HAP-1 (cell line): ENCODE data around the gene ZNF653.
"Not testable (repeated sequence)": the region's sequence is repeated elsewhere in the genome, so short reads cannot be mapped to it uniquely, and the experiment has no call there.

Experiments used
- DNase-seq, 2 experiments: peaks; one replicate each; pipeline ENCODE4 v3.0.0-alpha.2; 2016 to 2020; ENCODE audit warnings: low spot score in 2 of 2
- H3K27me3 ChIP-seq: fragments of 250-450 bp; sonication (Bioruptor Pico); 2 replicates; pipeline ENCODE4 v1.5.1; 2020; ENCODE audit warnings: low read depth, mild to moderate bottlenecking, moderate library complexity
- H3K36me3 ChIP-seq: fragments of 250-450 bp; sonication (Bioruptor Pico); replicated peaks from 2 replicates; pipeline ENCODE4 v1.5.1; 2020; ENCODE audit warnings: mild to moderate bottlenecking
- H3K4me1 ChIP-seq: fragments of 250-450 bp; sonication (Bioruptor Pico); 2 replicates; pipeline ENCODE4 v1.5.1; 2020; ENCODE audit warnings: mild to moderate bottlenecking
- H3K4me3 ChIP-seq: fragments of 250-450 bp; sonication (Bioruptor Pico); 2 replicates; pipeline ENCODE4 v1.5.1; 2020; ENCODE audit warnings: mild to moderate bottlenecking, moderate library complexity
- H3K9me3 ChIP-seq: fragments of 250-450 bp; sonication (Bioruptor Pico); 2 replicates; pipeline ENCODE4 v1.5.1; 2020; ENCODE audit warnings: mild to moderate bottlenecking, moderate library complexity
- in situ Hi-C: fragments of 300-500 bp; cut with MboI; formaldehyde crosslinking; loops from 3 replicates; pipeline ENCODE4 v1.14.3; 2020; ENCODE audit warnings: low sequenced_read_pairs, inconsistent platforms, mixed read lengths

Gene ZNF653

GRCh38 chr19:11463391-11463790 lies 42.2 kb downstream of the ZNF653 start:
- no peaks in the 10 kb centered on the region for H3K4me1 ChIP-seq
- no peaks in the 10 kb centered on the region for H3K27me3 ChIP-seq
- in situ Hi-C loops, result no loop called here
- H3K4me3 ChIP-seq, result no peak overlapping the region
- H3K36me3 ChIP-seq, result no peaks in the 10 kb centered on the region
- DNase-seq, result no peak
- no peaks in the 10 kb centered on the region for H3K9me3 ChIP-seq

GRCh38 chr19:11461453-11461852 lies 44.2 kb downstream of the ZNF653 start:
- Histone ChIP-seq H3K36me3 (no peaks in the 10 kb centered on the region), H3K9me3 (no peaks in the 10 kb centered on the region), H3K27me3 (no peaks in the 10 kb centered on the region), H3K4me1 (no peaks in the 10 kb centered on the region), H3K4me3 (no peak overlapping the region)
- no peak for DNase-seq
- in situ Hi-C loops, result no loop called here

GRCh38 chr19:11460207-11460606 lies 45.4 kb downstream of the ZNF653 start:
- no peak for DNase-seq
- H3K4me1 ChIP-seq, result no peaks in the 10 kb centered on the region
- H3K4me3 ChIP-seq, result no peak overlapping the region
- no peaks in the 10 kb centered on the region for H3K36me3 ChIP-seq
- in situ Hi-C loops, result no loop called here
- no peaks in the 10 kb centered on the region for H3K9me3 ChIP-seq
- no peaks in the 10 kb centered on the region for H3K27me3 ChIP-seq

- H3K4me3 ChIP-seq, in situ Hi-C loops, H3K9me3 ChIP-seq, DNase-seq, H3K4me1 ChIP-seq, H3K27me3 ChIP-seq, H3K36me3 ChIP-seq: not testable (repeated sequence)
Observed at GRCh38 chr19:11458912-11459311, 46.7 kb downstream of the ZNF653 start.

- H3K27me3 ChIP-seq, result no peaks in the 10 kb centered on the region
- no peaks in the 10 kb centered on the region for H3K4me1 ChIP-seq
- H3K36me3 ChIP-seq, result no peaks in the 10 kb centered on the region
- DNase-seq, result no peak
- in situ Hi-C loops, result no loop called here
- H3K4me3 ChIP-seq, result no peak overlapping the region
- H3K9me3 ChIP-seq, result no peaks in the 10 kb centered on the region
Observed at GRCh38 chr19:11458236-11458900, 47.3 kb downstream of the ZNF653 start.

GRCh38 chr19:11457831-11458230 lies 47.8 kb downstream of the ZNF653 start:
- no peaks in the 10 kb centered on the region for H3K36me3 ChIP-seq
- no peaks in the 10 kb centered on the region for H3K9me3 ChIP-seq
- no peaks in the 10 kb centered on the region for H3K4me1 ChIP-seq
- H3K4me3 ChIP-seq, result no peak overlapping the region
- in situ Hi-C loops, result no loop called here
- no peak for DNase-seq
- no peaks in the 10 kb centered on the region for H3K27me3 ChIP-seq

- Histone ChIP-seq H3K4me1 (no peaks in the 10 kb centered on the region), H3K36me3 (no peaks in the 10 kb centered on the region), H3K4me3 (no peak overlapping the region), H3K9me3 (no peaks in the 10 kb centered on the region), H3K27me3 (no peaks in the 10 kb centered on the region)
- no peak for DNase-seq
- in situ Hi-C loops, result no loop called here
Observed at GRCh38 chr19:11457115-11457514, 48.5 kb downstream of the ZNF653 start.

GRCh38 chr19:11456659-11457058 lies 49.0 kb downstream of the ZNF653 start:
- H3K4me1 ChIP-seq, result no peaks in the 10 kb centered on the region
- no peak for DNase-seq
- H3K4me3 ChIP-seq, result no peak overlapping the region
- no peaks in the 10 kb centered on the region for H3K9me3 ChIP-seq
- no peaks in the 10 kb centered on the region for H3K27me3 ChIP-seq
- no peaks in the 10 kb centered on the region for H3K36me3 ChIP-seq
- in situ Hi-C loops, result no loop called here

GRCh38 chr19:11455233-11455554 lies 50.4 kb downstream of the ZNF653 start:
- H3K36me3 ChIP-seq, H3K9me3 ChIP-seq, H3K27me3 ChIP-seq, in situ Hi-C loops, H3K4me3 ChIP-seq, H3K4me1 ChIP-seq, DNase-seq: not testable (repeated sequence)

GRCh38 chr19:11453468-11454341 lies 51.9 kb downstream of the ZNF653 start:
- H3K4me1 ChIP-seq, result no peaks in the 10 kb centered on the region
- H3K9me3 ChIP-seq, result no peaks in the 10 kb centered on the region
- in situ Hi-C loops, result no loop called here
- H3K4me3 ChIP-seq, result no peak overlapping the region
- H3K36me3 ChIP-seq, result peaks cover 4% of the 10 kb centered on the region
- H3K27me3 ChIP-seq, result no peaks in the 10 kb centered on the region
- DNase-seq, result peak in 1 of 2 experiments; percentile 36

GRCh38 chr19:11452620-11453310 lies 52.9 kb downstream of the ZNF653 start:
- no peak overlapping the region for H3K4me3 ChIP-seq
- H3K4me1 ChIP-seq, result no peaks in the 10 kb centered on the region
- DNase-seq, result no peak
- H3K9me3 ChIP-seq, result no peaks in the 10 kb centered on the region
- in situ Hi-C loops, result no loop called here
- peaks cover 13% of the 10 kb centered on the region for H3K36me3 ChIP-seq
- no peaks in the 10 kb centered on the region for H3K27me3 ChIP-seq

GRCh38 chr19:11451871-11452619 lies 53.6 kb downstream of the ZNF653 start:
- Histone ChIP-seq H3K27me3 (no peaks in the 10 kb centered on the region), H3K36me3 (peaks cover 20% of the 10 kb centered on the region), H3K4me3 (no peak overlapping the region), H3K4me1 (no peaks in the 10 kb centered on the region), H3K9me3 (no peaks in the 10 kb centered on the region)
- DNase-seq, result no peak
- in situ Hi-C loops, result no loop called here

- no peak overlapping the region for H3K4me3 ChIP-seq
- peaks cover 24% of the 10 kb centered on the region for H3K36me3 ChIP-seq
- no peaks in the 10 kb centered on the region for H3K9me3 ChIP-seq
- in situ Hi-C loops, result no loop called here
- no peak for DNase-seq
- no peaks in the 10 kb centered on the region for H3K27me3 ChIP-seq
- no peaks in the 10 kb centered on the region for H3K4me1 ChIP-seq
Observed at GRCh38 chr19:11451327-11451870, 54.2 kb downstream of the ZNF653 start.
